GM12864 (cell line): ENCODE measurements around the gene MRPL36.

ENCODE experiments used
- DNase-seq: peaks from one replicate; pipeline ENCODE4 v3.0.0-alpha.2; 2011; ENCODE audit warnings: low read depth
- H3K4me3 ChIP-seq: 2 replicates; pipeline ENCODE4 v1.5.1; 2011; ENCODE audit warnings: mild to moderate bottlenecking, low read depth, low read length, control low read depth
- TF ChIP-seq, protein P1 (sequence below): IDR thresholded peaks from 2 replicates; pipeline ENCODE4 v1.5.1; 2011; ENCODE audit warnings: low read depth, mild to moderate bottlenecking, moderate library complexity, low read length, control low read depth, inconsistent platforms; ENCODE audit errors: missing control alignments

MRPL36 gene

GRCh38 chr5:1836176-1836890 lies 36.7 kb upstream of the MRPL36 start:
- no peak for DNase-seq
- TF ChIP-seq, protein P1, sequence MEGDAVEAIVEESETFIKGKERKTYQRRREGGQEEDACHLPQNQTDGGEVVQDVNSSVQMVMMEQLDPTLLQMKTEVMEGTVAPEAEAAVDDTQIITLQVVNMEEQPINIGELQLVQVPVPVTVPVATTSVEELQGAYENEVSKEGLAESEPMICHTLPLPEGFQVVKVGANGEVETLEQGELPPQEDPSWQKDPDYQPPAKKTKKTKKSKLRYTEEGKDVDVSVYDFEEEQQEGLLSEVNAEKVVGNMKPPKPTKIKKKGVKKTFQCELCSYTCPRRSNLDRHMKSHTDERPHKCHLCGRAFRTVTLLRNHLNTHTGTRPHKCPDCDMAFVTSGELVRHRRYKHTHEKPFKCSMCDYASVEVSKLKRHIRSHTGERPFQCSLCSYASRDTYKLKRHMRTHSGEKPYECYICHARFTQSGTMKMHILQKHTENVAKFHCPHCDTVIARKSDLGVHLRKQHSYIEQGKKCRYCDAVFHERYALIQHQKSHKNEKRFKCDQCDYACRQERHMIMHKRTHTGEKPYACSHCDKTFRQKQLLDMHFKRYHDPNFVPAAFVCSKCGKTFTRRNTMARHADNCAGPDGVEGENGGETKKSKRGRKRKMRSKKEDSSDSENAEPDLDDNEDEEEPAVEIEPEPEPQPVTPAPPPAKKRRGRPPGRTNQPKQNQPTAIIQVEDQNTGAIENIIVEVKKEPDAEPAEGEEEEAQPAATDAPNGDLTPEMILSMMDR = no peak
- H3K4me3 ChIP-seq = no peak overlapping the region

- DNase-seq = no peak
- TF ChIP-seq, protein P1 = no peak
- no peak overlapping the region for H3K4me3 ChIP-seq
Measured at GRCh38 chr5:1835431-1835830, 35.8 kb upstream of the MRPL36 start.

DNA sequence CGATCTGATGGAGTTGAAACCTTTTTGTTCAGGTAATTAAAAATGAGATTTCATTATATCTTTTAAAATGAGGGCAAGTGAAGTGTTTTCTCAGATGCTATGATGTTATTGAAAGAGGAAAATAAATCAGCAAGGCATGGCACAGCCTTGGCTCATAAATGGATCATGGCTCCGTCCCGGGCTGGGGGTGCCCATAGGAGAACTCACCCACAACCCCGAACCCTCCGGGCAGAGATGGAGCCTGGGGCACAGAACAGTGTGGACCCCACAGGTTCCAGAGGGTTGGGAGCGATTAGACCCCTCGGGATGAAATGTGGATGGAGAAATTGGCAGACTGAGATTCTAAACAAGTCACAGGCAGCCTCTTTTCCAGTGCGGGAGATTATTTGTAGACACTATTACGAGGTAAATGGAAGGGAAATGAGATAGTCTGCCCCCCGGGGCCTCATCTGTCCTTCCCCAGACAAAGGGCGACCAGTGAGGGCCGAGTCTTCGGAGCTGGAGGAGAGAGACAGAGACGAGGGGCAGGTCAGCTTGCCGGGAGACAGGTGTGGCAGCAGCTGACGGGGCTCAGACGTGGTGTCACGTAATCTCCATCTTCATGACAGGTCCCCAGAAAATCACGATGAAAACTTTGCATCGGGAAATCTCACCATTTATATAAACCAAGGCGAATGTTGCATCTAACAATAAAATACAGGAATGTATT lies 35.2 kb upstream of the MRPL36 start:
- TF ChIP-seq, protein P1 = no peak
- H3K4me3 ChIP-seq = no peak overlapping the region
- DNase-seq = no peak

DNA sequence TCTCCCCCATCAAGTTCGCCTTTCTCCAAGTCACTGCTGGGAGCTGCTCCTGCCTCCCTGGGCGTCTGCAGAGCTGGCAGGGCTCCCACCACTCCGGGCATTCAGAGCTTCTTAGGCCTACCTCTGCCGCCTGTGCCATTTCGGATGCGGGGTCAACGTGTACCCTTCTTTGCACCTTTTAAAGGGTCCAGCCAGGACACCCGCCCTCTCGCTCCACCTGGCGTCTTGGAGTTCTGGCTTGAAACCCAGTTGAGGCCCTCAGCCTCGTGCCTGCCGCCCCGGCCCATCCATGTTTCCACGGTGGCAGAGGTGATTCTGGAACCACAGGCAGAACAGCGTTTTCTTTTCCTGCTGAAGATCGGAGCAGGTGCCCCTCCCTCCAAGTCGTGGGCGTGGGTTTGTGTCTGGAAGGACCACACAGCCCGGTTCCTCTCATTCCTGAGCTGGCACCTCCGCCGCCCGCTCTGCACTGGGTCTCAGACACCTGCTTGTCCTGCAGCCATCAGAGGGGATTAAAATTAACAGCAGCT lies 34.5 kb upstream of the MRPL36 start:
- no peak for DNase-seq
- TF ChIP-seq, protein P1 = no peak
- no peak overlapping the region for H3K4me3 ChIP-seq

- no peak overlapping the region for H3K4me3 ChIP-seq
- TF ChIP-seq, protein P1 = no peak
- DNase-seq = no peak
Measured at GRCh38 chr5:1833264-1834021, 33.8 kb upstream of the MRPL36 start.

- H3K4me3 ChIP-seq = no peak overlapping the region
- no peak for DNase-seq
- TF ChIP-seq, protein P1 = no peak
Measured at GRCh38 chr5:1832511-1833250, 33.0 kb upstream of the MRPL36 start.
